Fibroblast of pulmonary artery (primary cell): ENCODE results near the gene RASAL2.

Experiments
- DNase-seq: peaks from one replicate; pipeline ENCODE4 v3.0.0-alpha.2; 2010; ENCODE audit warnings: low read depth
- H3K4me3 ChIP-seq: replicated peaks from 2 replicates; pipeline ENCODE4 v1.5.1; 2011; ENCODE audit warnings: low read depth, mild to moderate bottlenecking, control low read depth, low read length, moderate library complexity
- CTCF ChIP-seq: IDR thresholded peaks from 2 replicates; pipeline ENCODE4 v1.5.1; 2011; ENCODE audit warnings: mild to moderate bottlenecking, control low read depth, low read length, inconsistent platforms; ENCODE audit errors: missing control alignments

Gene RASAL2

GRCh38 chr1:178485541-178485981 lies 391.7 kb downstream of the RASAL2 start:
- peak; percentile 13 for DNase-seq
- H3K4me3 ChIP-seq = no peak overlapping the region
- no peak for TF ChIP-seq CTCF

- peak overlapping the region; percentile 7 for H3K4me3 ChIP-seq
- no peak for TF ChIP-seq CTCF
- DNase-seq = no peak
Measured at GRCh38 chr1:178486100-178487069, 392.5 kb downstream of the RASAL2 start.

GRCh38 chr1:178487070-178487615 lies 393.2 kb downstream of the RASAL2 start:
- peak overlapping the region; percentile 7 for H3K4me3 ChIP-seq
- no peak for DNase-seq
- no peak for TF ChIP-seq CTCF

GRCh38 chr1:178488393-178488792 lies 394.5 kb downstream of the RASAL2 start:
- DNase-seq = no peak
- no peak for TF ChIP-seq CTCF
- H3K4me3 ChIP-seq = no peak overlapping the region

GRCh38 chr1:178489399-178489798 lies 395.5 kb downstream of the RASAL2 start:
- TF ChIP-seq CTCF = no peak
- no peak for DNase-seq
- no peak overlapping the region for H3K4me3 ChIP-seq

- TF ChIP-seq CTCF = no peak
- H3K4me3 ChIP-seq = no peak overlapping the region
- no peak for DNase-seq
Measured at GRCh38 chr1:178490136-178490535, 396.2 kb downstream of the RASAL2 start.

GRCh38 chr1:178490967-178491366 lies 397.1 kb downstream of the RASAL2 start:
- DNase-seq = no peak
- no peak overlapping the region for H3K4me3 ChIP-seq
- no peak for TF ChIP-seq CTCF
